SK-MEL-5 (cell line): Measurements from ENCODE around the gene KAT6B. TPM values are rescaled to one million over a fixed set of nuclear protein-coding genes. Genes with fewer than 3 reads are reported as not detected.

ENCODE experiments used
- DNase-seq: peaks from one replicate; pipeline ENCODE4 v3.0.0-alpha.2; 2016; ENCODE audit warnings: low read depth, low spot score
- in situ Hi-C: cut with HindIII; loops from 2 replicates; pipeline ENCODE4 v1.10.0; 2016; ENCODE audit warnings: low sequenced_read_pairs, high pct_unique_total_duplicates, low pct_unique_long_range_greater_than_20kb
- total RNA-seq: library from RNA; depleted of rRNA; stranded (reverse); fragments of >200 nt; shearing (Covaris generic); gene quantifications from 2 replicates; pipeline ENCODE4 v1.2.3, GENCODE V29; 2014

Gene KAT6B
- total RNA-seq, 1 experiment from 2014 or later = 12.0 TPM

DNA sequence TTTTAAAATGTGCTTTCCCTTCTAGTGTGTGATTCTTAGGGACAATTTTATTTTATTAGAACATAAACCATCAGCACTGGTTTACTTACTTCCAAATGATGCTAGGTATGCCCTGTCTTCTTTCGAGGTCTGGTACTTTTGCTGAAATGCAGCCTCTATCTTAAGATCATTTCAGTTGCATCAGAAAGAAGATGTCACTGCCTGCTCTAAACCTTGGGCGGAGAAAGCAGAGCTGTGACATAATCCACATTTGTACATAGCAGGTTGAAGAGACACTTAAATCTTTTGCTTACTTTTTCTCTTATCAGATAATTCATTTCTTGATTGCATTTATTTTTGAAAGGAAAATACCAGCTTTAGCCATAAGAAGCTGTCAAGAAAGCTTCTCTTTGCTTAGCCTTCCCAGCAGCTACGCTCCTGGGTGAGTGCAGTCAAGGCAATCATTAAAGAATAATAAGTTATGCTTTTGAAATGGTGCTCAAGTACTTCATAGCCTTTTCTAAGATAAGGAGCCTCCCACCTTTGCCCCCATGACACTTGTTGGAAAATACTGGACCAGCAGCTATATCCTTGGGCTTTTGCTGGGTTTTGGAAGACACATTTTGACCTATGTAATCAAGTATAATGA lies 176.7 kb downstream of the KAT6B start:
- DNase-seq = no peak
- in situ Hi-C loops = no loop called here

GRCh38 chr10:75003891-75004290 lies 177.5 kb downstream of the KAT6B start:
- DNase-seq = no peak
- in situ Hi-C loops = no loop called here

GRCh38 chr10:75007646-75008045 lies 181.2 kb downstream of the KAT6B start:
- in situ Hi-C loops = no loop called here
- DNase-seq = no peak

GRCh38 chr10:75008952-75009351 lies 182.6 kb downstream of the KAT6B start:
- in situ Hi-C loops = no loop called here
- DNase-seq = no peak

GRCh38 chr10:75009426-75009825 lies 183.0 kb downstream of the KAT6B start:
- in situ Hi-C loops = no loop called here
- no peak for DNase-seq

- DNase-seq = no peak
- in situ Hi-C loops = no loop called here
These were observed 184.0 kb downstream of the KAT6B start for GRCh38 chr10:75010373-75010772.

- in situ Hi-C loops = no loop called here
- no peak for DNase-seq
These were observed 184.8 kb downstream of the KAT6B start for GRCh38 chr10:75011221-75011620.

DNA sequence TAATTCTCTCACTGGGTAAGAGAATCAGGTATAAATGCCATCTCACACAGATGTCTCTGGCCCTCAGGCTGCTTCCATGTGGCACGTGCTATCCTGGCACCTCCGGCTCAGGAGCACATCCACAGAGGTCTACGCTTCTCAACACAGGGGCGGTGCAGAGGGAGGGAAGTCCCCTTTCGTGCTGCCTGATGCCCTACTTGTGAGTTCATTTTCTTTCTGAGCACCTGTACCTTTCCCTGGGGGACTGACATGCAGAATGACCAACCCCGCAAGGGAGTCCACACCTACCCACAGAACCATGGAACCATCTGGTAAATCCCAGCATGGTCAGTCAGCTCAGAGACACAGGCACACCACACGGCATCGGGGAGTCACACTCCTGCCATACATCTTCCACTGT lies 186.1 kb downstream of the KAT6B start:
- no peak for DNase-seq
- in situ Hi-C loops = no loop called here

GRCh38 chr10:75013007-75013406 lies 186.6 kb downstream of the KAT6B start:
- no peak for DNase-seq

DNA sequence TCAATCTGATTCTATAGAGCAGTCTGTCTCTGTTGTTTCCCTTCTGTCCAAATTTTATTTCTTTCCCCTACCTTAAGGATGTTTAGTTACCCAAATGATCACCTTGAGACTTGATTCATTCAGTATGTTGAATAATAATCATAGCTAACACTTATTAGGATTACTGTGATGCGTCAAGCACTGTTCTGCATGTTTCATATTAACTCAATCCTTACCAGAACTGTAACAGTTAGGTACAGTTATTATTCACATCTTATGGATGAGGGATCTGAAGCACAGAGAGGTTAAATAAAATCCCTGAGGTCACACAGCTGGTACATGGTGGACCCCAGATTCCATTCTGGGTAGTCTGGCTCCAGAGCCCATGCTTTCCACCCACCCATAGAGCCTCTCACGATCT lies 187.1 kb downstream of the KAT6B start:
- no peak for DNase-seq
- in situ Hi-C loops = no loop called here

More at GRCh38 chr10:75013007-75013406, 186.6 kb downstream of the KAT6B start:
- in situ Hi-C loops = no loop called here

- DNase-seq = no peak
- in situ Hi-C loops = no loop called here
These were observed 188.3 kb downstream of the KAT6B start for GRCh38 chr10:75014516-75015230.

DNA sequence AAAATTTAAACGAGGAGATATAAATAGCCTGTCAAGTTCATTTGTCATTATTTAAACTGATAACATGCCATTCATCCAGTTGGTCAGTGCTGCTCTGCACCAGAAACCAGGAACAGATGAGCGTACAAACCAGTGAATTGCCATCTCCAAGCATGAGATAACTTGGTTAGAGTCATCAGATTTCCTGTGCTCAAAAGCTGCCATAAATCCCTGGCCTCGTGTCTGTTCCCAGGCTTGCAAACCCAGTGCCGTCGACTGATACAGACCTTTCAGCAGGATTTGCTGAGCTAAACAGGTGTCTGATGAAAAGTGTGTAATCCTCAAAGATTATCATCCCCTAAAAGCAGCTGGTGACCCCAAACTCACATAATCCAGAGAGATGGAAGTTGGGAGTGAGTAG lies 189.0 kb downstream of the KAT6B start:
- in situ Hi-C loops = no loop called here
- DNase-seq = no peak

- DNase-seq = no peak
- in situ Hi-C loops = no loop called here
These were observed 189.9 kb downstream of the KAT6B start for GRCh38 chr10:75016325-75016724.

- in situ Hi-C loops = no loop called here
- DNase-seq = no peak
These were observed 191.9 kb downstream of the KAT6B start for GRCh38 chr10:75018251-75018650.

DNA sequence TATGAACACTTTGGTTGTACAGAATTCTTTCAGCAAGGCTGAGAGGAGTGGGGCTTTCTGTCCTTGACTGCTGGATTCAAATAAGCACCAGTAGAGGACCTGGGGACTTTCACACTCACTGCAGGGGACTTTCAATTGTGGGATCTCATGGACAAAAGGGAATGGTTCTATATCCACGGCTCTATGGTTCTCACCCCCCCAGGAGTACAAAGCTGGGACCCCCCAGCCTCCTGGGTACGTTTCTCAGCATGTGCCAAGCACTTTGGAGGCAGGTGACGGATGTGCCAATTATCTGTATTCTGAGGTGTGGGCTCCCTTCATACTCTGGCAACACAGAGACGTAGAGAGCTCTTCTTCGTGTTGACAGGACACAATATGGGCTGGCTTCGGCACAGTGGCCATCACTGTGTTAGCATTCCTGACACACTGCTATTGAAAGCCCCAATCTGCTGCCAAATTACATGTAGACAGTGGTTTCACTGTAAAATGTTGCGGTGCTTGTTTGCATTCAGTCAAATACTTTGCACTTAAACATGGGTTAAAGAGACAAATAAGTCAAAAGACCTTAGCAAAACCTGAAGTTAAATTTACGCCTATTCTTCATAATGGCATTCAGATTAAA lies 192.4 kb downstream of the KAT6B start:
- in situ Hi-C loops = no loop called here
- no peak for DNase-seq

- in situ Hi-C loops = no loop called here
- peak; percentile 56 for DNase-seq
These were observed 193.0 kb downstream of the KAT6B start for GRCh38 chr10:75019370-75019769.

DNA sequence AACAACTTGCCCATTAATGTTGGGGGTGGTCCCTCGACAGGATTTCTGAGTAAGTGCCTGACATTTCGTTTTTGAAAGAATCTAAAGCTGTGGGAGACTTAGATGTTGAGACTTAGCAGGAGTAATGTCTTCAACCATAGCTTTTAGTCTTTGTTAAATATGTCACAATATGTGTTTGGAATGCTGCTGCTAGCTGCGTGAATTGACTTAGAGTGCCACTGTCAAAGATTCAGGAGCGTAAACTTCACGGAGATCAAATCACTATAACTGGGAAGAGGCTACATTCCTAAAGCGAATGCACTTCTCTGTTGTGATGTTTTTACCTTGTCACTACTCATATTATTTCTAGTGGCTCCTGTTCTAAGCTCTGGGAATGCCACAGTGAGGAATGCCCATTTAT lies 193.8 kb downstream of the KAT6B start:
- in situ Hi-C loops = no loop called here
- DNase-seq = no peak

DNA sequence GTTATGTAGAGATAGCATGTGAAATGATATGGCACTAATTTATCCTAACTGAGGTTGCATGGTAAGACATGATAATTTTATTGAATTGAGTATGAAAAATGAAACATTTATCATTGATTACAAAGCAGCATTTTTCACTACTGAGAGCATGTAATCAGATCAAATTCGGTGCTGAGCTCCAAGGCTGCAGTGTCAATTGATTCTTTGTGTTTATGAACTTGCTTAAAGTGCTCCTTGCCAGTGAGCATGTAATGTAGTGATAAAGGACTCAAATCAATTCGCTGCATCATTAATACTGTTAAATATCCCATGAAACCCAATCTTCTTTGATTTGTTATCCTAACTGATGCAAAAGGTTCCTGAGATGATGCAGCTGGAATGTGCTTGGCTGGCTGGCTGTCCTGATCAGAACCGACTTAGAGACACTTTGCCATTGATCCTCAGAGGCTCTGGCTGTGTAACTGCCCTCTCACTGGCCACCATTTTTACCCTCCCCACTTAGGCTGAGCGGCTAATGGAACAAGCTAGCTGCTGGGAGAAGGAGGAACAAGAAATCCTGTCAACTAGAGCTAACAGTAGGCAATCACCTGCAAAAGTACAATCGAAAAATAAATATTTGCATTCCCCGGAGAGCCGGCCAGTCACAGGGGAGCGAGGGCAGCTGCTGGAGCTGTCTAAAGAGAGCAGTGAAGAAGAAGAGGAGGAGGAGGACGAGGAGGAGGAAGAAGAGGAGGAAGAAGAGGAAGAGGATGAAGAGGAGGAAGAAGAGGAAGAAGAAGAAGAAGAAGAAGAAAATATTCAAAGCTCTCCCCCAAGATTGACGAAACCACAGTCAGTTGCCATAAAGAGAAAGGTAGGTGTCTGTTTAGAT lies 195.2 kb downstream of the KAT6B start:
- in situ Hi-C loops = no loop called here
- no peak for DNase-seq
